GM21529 (cell line): ENCODE measurements around the gene KLHL14.
"Not testable (repeated sequence)": the region's sequence is repeated elsewhere in the genome, so short reads cannot be mapped to it uniquely, and the experiment has no call there.

Experiments
- ATAC-seq: cut with Tn5 transposase; IDR thresholded peaks from one replicate; pipeline ENCODE4 v1.9.1; 2021; ENCODE audit not compliant: unreplicated experiment

KLHL14 gene

GRCh38 chr18:32661486-32662299 is 111.1 kb downstream of the KLHL14 start:
- ATAC-seq: no peak

GRCh38 chr18:32654507-32654906 is 118.3 kb downstream of the KLHL14 start:
- ATAC-seq: not testable (repeated sequence)

GRCh38 chr18:32637659-32638058 is 135.2 kb downstream of the KLHL14 start:
- not testable (repeated sequence) for ATAC-seq

DNA sequence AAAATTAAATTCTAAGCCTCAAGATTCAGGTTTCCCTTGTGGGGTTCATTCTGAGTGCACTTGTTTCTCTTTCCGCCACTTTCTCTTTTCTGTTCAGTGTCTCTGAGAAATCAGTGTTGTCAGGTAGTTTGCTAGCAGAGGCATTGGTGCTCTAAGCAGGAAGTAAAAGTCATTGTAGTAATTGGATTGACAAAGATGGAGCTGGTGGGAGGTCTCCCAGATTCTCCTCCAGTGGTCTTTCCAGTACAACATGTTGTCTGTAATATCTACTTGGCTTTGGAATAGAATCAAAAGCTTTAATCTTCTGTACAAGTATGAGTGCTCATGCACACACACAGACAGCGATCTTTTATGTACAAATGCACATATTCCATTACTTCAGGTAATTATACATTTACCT is 135.6 kb downstream of the KLHL14 start:
- ATAC-seq: no peak

DNA sequence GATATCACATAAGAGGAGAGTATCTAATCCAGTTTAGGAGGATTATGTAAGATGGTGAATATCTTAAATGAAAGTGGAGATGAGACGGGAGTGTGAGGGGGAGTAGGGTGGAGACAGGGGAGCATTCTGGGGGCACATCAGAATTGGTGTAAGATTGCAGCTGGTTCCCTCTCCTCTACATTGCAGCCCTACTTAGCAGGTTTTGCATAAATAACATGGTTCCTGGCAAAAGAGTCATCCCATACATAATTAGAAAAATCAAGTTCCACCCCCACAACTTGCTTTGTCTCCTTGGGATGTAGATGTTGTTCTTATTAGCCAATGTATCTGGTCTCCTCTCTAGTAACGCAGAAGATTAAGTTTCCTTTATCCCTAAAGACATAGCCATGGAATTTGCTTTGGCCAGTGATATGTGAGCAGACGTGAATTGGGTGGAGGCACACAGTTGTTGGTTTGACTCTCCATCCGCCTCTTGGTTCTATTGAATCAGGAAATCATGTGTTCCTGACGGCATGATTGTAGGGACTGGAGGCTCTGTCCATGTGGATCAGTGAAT is 137.9 kb downstream of the KLHL14 start:
- no peak for ATAC-seq

GRCh38 chr18:32629981-32630700 is 142.7 kb downstream of the KLHL14 start:
- no peak for ATAC-seq

DNA sequence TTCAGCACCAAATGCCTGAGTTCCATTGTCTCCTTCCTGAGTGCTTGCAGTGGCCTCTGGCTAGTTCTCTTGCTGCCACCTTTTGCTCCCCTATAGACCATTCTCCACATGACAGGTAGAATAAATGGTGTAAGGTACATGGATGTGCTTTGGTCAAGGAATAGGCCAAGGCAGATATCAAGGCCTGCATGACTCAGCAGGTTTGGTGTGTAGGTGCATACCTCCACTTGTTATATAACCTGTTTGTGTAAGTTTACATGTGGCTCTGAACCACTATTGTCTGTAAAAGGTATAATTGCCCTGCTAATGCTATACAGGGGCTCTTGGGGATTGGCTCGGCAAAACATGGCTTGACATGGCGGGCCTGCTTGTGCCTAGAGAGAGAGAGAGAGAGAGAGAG is 143.5 kb downstream of the KLHL14 start:
- ATAC-seq: no peak

GRCh38 chr18:32624182-32624723 is 148.6 kb downstream of the KLHL14 start:
- no peak for ATAC-seq

- ATAC-seq: no peak
Observed at GRCh38 chr18:32623563-32623962, 149.3 kb downstream of the KLHL14 start.
